NCI-H345 treated with DMSO at 0.1 percent for 48 hours (cell line): ENCODE measurements around the gene BMP2K.

ENCODE experiments used
- DNase-seq: peaks from one replicate; lab custom pipeline; 2025; ENCODE audit not compliant: unreplicated experiment; lab: John Stamatoyannopoulos, UW

Gene BMP2K

DNA sequence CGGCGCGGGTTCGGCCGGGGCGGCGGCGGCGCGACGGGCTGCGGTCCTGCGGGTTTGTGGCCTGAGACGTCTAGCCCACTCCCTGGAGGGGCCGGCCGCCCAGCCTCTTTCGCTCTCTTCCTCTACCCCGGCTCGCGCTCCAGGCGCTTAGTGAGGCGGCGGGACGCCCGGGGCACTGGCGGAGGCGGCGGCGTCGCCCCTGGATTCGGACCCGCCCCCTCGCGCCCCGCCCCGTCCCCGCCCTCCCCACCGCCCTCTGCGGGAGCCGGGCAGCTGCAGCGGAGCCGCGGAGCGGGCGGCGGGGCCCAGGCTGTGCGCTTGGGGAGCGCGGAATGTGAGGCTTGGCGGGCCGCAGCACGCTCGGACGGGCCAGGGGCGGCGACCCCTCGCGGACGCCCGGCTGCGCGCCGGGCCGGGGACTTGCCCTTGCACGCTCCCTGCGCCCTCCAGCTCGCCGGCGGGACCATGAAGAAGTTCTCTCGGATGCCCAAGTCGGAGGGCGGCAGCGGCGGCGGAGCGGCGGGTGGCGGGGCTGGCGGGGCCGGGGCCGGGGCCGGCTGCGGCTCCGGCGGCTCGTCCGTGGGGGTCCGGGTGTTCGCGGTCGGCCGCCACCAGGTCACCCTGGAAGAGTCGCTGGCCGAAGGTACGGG is at the start of gene BMP2K:
Gene BMP2K (plus strand): TSS at position 272 of the 650 bp plus-strand sequence. CDS start 194 bp downstream, at position 466.
- peak; percentile 49 for DNase-seq

DNA sequence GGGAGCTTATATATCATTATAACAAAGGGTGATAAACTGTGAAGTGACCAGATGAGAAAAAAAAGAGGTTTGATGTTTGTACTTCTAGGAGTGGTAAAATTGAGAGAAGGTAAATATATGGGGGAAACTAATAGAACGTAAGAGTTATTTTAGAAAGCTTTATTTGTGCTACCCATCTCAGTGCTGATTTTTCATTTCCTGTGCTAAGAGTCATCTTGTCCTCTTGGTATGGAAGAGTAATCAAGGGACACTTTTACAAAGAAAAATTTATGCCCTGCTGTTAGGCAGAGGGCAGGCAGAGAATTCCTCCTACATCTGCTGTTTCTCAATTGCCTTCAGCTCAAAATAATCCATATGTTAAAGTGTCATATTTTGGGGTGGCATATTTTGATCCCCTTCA is 49.6 kb upstream of the BMP2K start:
- DNase-seq, result no peak

DNA sequence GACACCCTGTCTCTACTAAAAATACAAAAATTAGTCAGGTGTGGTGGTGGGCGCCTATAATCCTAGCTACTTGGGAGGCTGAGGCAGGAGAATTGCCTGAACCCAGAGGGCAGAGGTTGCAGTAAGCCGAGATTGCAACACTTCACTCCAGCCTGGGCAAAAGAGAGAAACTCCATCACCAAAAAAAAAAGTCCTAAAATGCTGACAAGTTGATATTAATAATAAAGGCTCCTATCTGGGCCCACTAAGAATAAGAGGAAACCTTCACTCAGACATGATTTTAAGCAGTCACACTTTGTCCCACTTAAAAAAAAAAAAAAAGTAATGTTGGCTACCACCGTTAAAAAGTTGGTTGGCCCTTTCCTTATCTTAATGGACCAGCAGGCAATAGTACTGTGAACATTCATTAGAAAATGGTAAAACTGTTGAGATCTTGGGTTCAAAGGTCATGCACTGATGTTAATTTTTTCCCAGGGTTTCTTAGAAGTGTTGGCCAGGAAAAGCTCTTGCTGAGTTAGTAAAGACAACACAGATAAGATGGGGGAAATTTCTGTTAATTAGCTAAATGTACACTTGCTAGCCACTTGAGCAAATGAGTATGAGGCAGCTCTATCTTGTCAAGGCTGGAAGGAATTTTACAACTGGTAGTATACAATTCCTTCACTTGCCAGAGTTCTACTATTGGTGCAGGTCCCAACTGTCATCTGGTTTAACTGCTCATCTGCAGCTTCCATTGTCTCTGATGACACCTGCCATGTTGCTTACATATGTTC is 43.6 kb upstream of the BMP2K start:
- no peak for DNase-seq

DNA sequence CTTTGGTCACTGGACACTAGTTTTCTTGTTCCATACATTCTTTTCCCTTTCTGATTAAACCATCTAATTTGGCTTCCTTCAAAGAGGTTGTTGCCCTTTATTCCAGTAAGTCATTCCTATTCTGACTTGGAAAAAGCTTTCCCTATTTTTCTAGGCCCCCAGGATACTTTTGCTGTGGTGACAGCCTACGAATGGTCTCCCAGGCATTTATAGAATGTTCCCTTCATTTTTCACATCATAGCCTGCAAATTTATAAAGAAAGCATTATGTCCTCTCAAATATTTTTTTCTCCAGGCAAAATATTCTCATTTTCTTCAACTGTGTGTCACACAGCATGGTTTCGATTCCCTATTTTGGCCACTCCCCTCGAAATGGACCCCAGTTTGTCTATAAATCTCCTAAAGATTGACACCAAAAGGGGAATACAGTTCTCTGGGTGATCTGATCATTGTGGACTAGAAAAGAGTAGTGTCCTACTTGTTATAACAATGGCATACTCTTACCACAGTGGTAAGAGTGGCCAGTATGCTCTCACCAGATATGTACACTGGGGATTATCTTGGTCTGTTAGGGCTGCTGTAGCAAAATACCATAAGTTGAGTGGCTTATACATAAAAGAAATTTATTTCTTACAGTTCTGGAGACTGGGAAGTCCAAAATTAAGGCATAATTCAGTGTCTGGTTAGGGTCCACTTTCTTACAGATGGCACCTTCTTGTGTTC is 41.5 kb upstream of the BMP2K start:
- DNase-seq, result no peak

DNA sequence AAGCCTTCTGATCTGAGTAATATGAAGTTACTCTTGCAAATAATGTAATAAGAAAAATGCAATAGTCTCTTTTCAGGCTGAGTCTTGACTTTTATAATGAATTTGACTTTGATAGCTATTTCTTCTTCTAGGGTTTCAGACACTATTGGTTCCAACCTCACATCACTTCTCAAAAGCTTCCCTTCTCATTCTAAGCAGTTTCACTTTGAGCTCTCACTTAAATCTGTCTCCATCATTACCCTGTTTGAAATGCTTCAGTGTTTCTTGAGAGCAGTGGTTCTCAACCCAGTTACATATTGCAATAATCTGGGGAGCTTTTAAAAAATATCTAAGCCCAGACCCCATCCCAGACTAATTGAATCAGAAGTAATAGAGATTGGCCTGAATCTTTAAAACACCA is 40.5 kb upstream of the BMP2K start:
- no peak for DNase-seq

DNA sequence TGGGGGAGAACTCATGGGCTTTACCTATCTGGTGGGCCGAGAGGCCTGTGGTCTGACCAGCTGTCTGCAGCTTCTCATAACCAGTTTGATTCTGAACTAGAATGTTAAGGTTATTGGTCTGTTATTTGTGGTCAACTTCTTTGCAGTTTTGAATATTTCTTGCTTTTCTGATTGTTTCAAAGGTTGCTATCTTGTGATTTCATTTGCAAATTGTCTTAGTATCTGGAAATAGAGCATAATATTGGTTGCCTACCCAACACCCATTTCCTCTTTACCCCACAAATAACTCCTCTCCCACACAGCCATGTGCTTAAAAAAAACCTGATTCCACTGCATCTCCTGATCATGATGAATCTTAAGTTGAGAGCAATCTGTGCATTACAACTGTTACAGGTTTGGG is 39.1 kb upstream of the BMP2K start:
- no peak for DNase-seq

- DNase-seq, result no peak
These were observed 38.2 kb upstream of the BMP2K start for GRCh38 chr4:78737973-78738372.

DNA sequence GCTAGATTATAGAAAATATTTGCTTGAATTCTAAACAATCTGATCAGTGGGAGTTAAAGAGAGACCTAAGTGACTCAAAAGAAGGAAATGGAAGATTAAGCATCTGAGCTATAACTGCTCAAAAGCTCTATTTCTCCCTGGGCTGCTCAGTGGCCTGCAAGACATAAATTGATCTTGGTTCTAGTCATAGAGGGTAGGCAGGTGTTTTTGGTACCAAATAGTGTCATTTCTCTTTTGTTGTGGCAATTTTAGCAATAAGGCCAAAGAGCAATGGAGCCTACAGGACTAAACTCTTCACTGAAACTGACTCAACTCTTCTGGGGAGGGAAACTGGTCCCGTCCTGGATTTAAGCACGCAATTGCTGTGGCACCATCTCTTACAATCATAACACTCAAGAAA is 33.9 kb upstream of the BMP2K start:
- DNase-seq, result no peak

DNA sequence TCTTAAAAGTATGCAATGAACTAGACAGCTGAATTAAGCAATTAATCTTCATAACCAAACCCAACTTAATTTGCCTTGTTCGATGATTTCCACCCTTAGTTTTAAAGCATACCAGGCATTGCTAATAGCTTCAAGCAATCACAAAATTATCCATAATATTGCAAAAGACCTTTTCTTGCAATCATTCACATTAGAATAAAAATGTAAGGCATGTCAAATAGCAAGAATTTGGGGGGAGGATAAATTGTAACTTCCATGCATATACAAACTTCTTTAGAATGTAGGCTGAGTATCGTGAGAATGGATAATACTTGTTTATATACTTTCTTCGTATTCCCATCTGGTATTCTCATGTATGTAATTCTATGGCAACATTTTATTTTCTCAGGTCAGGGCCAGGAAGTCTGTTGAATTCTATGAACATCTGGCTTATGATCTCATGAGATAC is 28.7 kb upstream of the BMP2K start:
- DNase-seq, result no peak

DNA sequence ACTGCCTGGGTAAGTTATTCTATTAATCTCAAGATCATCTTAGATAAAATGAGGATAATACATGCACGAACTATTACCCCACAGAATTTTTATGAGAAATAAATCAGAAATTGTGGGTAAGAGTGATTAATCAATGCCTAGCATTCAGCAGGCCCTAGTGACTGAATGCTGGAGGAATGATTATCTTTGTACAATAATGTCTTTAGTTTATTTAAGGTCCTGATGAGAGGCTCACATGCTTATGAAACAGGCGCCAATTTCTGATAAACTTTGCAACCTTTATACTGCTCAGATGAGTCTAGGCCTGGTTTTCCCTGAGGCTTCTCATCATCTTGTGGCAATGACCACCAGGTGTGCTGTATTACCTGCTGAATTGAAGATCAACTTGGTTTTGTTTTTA is 27.8 kb upstream of the BMP2K start:
- no peak for DNase-seq

DNA sequence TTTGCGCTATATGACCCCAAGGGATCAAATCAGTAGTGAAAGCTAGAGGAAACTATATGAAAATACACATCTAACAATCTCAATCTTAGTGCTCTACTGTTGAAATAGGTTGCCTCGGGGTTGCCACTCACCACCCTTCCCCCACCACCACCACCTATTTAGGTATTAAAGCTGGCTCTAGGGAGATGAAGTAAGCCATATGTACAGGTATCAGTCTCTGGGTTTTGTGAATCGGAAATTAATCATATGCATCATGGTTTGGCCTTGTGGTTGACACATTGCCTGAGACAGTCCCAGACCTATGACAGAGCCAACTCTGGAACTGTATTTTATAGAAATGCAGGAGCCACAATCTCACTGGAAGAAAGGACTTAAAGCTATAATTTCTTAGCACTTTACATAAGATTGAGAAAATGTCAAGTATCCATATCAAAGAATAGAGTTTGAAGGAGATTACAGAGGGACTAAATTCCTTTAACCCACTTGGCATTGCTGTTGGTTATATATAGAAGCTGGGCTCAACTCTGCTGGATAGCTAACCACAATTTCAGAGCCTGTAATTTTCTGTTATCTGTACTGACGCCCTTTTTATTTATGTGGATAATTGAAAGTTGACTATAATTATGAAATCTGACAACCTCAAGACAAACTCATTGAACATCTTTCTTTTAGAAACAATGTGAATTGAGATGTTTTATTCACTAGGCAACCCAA is 26.7 kb upstream of the BMP2K start:
- DNase-seq, result no peak

- no peak for DNase-seq
These were observed 26.0 kb upstream of the BMP2K start for GRCh38 chr4:78749972-78750727.

- DNase-seq, result no peak
These were observed 23.1 kb upstream of the BMP2K start for GRCh38 chr4:78753091-78753490.

GRCh38 chr4:78754872-78755271 is 21.3 kb upstream of the BMP2K start:
- DNase-seq, result no peak

- no peak for DNase-seq
These were observed 20.0 kb upstream of the BMP2K start for GRCh38 chr4:78756137-78756536.

- no peak for DNase-seq
These were observed 19.4 kb upstream of the BMP2K start for GRCh38 chr4:78756776-78757175.

DNA sequence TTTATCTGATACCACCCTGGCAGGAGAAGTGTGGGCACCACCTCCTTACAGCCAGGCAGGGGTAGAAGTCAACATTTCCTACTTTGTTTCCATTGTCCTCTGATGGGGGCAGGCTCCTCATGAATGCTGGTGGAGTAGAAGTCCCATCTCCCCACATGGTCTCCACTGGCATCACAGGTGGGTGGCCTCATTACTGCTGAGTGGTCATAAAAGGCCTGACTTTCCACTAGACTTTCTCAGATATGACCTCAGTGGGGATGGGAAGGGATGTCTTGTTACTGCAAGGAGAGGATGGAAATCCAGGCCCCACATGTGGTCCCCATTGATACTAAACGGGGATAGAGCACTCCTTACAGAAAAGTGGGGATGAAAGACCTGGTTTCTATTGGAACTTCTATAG is 18.6 kb upstream of the BMP2K start:
- DNase-seq, result no peak

DNA sequence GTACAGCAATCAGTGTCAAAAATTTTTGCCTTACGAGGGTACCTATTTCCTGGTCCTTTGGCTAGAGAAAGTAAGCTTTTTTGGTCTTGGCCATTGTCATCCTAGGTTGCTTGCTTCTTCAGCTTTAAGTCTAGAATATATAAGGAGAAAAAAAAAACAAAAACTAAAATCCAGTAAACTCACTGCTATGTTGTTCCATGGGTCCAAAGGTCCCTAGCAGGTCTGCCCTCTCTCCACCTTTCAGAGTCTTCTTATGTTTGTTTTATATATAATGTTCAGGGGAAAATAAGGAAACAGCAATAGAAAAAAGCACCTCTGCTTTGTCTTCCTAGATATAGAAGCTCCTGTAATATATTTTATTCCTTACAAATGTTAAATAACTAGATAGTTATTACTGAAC is 18.1 kb upstream of the BMP2K start:
- DNase-seq, result no peak

GRCh38 chr4:78762529-78762928 is 13.6 kb upstream of the BMP2K start:
- no peak for DNase-seq

DNA sequence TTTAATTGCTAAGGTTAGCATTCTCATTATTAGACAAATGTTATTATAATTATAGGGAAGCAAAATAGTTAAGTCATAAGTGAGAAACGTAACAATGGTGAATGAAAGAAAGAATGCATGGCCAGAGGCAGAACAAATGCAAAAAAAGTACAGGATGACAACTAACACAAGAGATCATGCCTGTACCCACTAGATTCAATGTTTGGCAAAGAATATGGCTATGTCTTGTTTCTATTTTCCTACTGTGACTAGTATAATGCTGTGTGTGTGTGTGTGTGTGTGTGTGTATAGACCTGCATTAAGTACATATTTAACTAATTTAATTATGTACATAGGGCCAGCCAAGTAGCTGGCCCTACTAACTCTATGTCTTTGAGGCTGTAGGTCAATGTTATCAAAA is 12.9 kb upstream of the BMP2K start:
- DNase-seq, result no peak
